GM06990 (cell line): ENCODE data around the gene CCDC142.

ENCODE experiments used
- DNase-seq: peaks from one replicate; pipeline ENCODE4 v3.0.0-alpha.2; 2011; ENCODE audit not compliant: insufficient read length; ENCODE audit errors: extremely low read depth
- H3K27me3 ChIP-seq: replicated peaks from 2 replicates; pipeline ENCODE4 v1.6.0; 2011; ENCODE audit warnings: low read length; ENCODE audit not compliant: control insufficient read depth, insufficient read depth
- H3K36me3 ChIP-seq: 2 replicates; pipeline ENCODE4 v1.5.1; 2011; ENCODE audit warnings: low read length; ENCODE audit not compliant: control insufficient read depth, insufficient read depth
- H3K4me3 ChIP-seq: replicated peaks from 2 replicates; pipeline ENCODE4 v1.5.1; 2011; ENCODE audit warnings: low read depth, mild to moderate bottlenecking, control low read depth, low read length
- TF ChIP-seq, protein P1 (sequence below): IDR thresholded peaks from 2 replicates; pipeline ENCODE4 v1.5.1; 2011; ENCODE audit warnings: low read length, control low read depth, mild to moderate bottlenecking, inconsistent platforms; ENCODE audit not compliant: insufficient read depth, poor library complexity, severe bottlenecking

The CCDC142 gene

GRCh38 chr2:74429487-74430451, 53.0 kb downstream of the CCDC142 start:
- no peak overlapping the region for H3K4me3 ChIP-seq
- no peaks in the 10 kb centered on the region for H3K27me3 ChIP-seq
- DNase-seq = no peak
- TF ChIP-seq, protein P1, sequence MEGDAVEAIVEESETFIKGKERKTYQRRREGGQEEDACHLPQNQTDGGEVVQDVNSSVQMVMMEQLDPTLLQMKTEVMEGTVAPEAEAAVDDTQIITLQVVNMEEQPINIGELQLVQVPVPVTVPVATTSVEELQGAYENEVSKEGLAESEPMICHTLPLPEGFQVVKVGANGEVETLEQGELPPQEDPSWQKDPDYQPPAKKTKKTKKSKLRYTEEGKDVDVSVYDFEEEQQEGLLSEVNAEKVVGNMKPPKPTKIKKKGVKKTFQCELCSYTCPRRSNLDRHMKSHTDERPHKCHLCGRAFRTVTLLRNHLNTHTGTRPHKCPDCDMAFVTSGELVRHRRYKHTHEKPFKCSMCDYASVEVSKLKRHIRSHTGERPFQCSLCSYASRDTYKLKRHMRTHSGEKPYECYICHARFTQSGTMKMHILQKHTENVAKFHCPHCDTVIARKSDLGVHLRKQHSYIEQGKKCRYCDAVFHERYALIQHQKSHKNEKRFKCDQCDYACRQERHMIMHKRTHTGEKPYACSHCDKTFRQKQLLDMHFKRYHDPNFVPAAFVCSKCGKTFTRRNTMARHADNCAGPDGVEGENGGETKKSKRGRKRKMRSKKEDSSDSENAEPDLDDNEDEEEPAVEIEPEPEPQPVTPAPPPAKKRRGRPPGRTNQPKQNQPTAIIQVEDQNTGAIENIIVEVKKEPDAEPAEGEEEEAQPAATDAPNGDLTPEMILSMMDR = no peak
- H3K36me3 ChIP-seq = peaks cover 8% of the 10 kb centered on the region

DNA sequence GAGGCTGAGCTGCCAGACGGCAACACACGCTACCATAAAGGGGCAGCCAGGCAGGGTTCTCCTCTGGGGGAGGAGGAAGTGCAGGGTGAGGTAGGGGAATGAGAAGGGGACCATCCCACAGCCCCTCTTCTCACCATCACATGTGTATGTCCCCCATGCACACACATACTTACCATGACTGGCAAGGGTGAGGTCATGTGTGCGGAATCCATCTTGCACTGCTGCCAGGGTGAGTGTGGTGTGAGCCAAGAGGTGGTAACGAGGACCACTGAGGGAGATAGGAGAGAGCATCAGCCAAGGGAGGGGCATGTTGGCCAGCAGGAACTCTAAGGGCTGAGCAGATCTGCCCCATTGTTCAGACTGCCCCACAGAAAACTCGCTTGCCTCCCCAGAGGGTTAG, 54.1 kb downstream of the CCDC142 start:
- Histone ChIP-seq H3K36me3 (peaks cover 8% of the 10 kb centered on the region), H3K27me3 (no peaks in the 10 kb centered on the region), H3K4me3 (no peak overlapping the region)
- no peak for DNase-seq
- TF ChIP-seq, protein P1 = no peak

- Histone ChIP-seq H3K36me3 (peaks cover 8% of the 10 kb centered on the region), H3K27me3 (no peaks in the 10 kb centered on the region), H3K4me3 (no peak overlapping the region)
- TF ChIP-seq, protein P1 = no peak
- no peak for DNase-seq
These were observed 55.2 kb downstream of the CCDC142 start for GRCh38 chr2:74427551-74427950.

GRCh38 chr2:74426181-74426758, 56.5 kb downstream of the CCDC142 start:
- H3K36me3 ChIP-seq = peaks cover 8% of the 10 kb centered on the region
- no peaks in the 10 kb centered on the region for H3K27me3 ChIP-seq
- DNase-seq = no peak
- no peak overlapping the region for H3K4me3 ChIP-seq
- TF ChIP-seq, protein P1 = no peak

DNA sequence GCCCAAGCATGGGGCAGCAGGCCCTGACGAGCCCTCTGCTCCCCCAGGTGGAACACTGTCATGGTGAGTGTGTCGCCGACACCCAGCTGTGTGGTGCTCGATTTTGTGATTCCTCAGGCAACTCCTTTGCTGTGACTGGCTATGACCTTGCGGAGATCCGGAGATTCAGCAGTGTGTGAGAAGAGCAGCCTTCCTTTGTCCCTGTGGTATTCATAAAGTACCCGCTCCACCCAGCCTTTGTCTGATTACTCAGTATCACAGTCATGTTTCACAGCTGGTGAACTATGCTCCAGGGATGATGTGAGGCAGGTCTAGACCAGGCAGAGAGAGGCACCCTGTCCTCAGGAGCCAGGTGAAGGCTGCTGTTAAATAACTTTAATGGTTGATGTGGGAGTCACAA, 57.3 kb downstream of the CCDC142 start:
- no peak for DNase-seq
- TF ChIP-seq, protein P1 = no peak
- Histone ChIP-seq H3K27me3 (no peaks in the 10 kb centered on the region), H3K4me3 (no peak overlapping the region), H3K36me3 (peaks cover 8% of the 10 kb centered on the region)
